Measurements from ENCODE around the gene G6PD.

Gene G6PD

GRCh38 chrX:154486052-154486395, 60.6 kb downstream of the G6PD start:
- DNase-seq, result peak; percentile 5

- DNase-seq, result no peak
Measured at GRCh38 chrX:154485150-154486051, 61.2 kb downstream of the G6PD start.

DNA sequence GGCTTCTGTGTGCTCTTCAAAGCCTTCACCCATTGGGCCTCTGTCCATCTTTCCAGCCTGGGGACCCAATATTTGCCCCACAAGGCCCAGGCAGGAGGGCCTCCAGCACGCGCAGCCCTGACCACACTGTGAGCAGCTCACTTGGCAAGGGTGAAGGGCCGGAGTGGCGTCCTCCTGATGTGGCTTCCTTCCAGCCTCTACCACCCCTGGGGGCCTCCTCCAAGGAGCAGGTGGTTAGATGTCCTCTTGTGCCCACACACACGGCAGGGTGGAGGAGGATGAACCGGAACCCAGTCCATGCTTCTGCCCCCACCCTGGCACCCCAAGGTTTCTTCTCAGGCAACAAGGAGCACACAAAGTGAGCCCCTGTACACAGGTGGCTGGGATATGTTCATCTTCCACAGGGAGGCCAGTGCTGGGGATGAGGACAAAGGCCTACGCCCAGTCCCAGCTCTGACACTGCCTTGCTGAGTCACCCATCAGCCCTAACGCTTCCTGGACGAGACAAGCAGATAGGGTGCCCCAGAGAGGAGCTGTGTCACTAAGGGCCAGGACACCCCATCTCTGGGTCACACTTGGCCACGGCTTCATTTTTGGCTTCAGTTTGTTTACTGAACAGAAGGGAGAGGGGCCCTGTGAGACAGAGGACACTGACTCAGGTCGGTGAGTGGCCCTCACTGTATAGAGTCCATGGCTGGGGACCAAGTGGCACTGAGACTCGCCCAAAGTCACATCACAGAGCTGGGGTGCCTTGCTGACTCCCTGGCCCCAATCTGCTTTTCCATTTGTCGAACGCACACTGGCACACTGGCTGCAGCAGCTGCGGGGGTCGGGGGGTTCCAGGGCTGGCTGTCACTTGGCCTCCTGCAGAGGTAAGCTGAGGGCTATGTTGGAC, 62.1 kb downstream of the G6PD start:
- DNase-seq, result no peak

DNA sequence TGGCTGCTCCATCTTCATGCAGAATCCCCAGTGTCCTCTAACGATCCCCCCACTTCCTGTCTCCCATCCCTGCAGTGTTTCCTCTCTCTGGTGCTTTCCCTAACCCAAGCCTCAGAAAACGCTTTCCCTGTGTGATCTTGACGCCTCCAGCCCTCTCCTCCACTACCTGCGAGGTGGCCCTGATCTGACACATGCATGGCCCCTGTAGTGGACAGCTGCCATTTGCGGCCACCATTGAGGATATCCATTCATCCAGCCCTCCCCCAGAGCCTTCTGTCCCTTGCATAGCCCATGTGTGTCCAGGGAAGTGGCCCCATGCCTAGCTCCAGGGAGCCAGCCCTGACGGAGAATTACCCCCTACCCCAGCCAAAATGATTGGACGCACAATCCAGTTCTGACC, 63.3 kb downstream of the G6PD start:
- DNase-seq, result no peak

- DNase-seq, result no peak
Measured at GRCh38 chrX:154482786-154483185, 63.9 kb downstream of the G6PD start.

DNA sequence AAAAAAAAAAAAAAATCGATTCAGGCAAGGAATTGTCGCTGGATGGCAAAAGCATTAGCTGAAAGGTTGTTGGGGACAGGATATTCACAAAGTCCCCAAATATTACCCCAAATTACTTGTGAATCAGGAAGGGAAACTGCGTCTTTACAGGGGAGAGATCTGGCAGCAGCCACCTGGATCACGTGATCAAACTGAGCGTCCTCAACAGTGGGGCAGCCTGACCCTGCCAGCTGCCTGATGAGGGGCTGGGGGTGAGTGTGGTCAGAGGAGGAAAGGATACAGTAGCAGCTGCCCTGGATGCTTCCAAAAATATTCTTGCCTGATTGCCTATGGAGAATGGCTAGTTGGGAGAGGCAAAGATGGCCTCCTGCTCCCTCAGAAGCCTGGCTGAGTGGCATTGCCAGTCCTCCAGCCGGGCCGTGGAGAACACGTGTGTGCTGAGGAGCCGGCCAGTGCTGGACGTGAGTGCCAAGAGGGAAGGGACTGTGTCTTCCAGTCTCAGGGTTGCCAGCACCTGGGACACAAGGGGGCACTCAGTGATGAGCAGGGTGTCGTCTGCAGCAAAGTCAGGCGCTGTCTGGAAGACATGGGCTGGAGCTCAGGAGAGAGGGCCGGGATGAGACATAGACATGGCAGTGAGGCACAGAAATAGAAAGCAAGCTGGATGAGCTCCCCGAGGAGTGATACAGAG, 64.6 kb downstream of the G6PD start:
- no peak for DNase-seq

Measured in NCI-H2171 treated with DMSO at 0.1 percent for 48 hours (cell line).